GM21723 (cell line): Measurements from ENCODE around the gene ULBP1.
"Not testable (repeated sequence)": the region's sequence is repeated elsewhere in the genome, so short reads cannot be mapped to it uniquely, and the experiment has no call there.

Source experiments
- ATAC-seq: cut with Tn5 transposase; IDR thresholded peaks from one replicate; pipeline ENCODE4 v1.9.1; 2021; ENCODE audit warnings: mild to moderate bottlenecking, moderate library complexity; ENCODE audit not compliant: unreplicated experiment

Gene ULBP1

DNA sequence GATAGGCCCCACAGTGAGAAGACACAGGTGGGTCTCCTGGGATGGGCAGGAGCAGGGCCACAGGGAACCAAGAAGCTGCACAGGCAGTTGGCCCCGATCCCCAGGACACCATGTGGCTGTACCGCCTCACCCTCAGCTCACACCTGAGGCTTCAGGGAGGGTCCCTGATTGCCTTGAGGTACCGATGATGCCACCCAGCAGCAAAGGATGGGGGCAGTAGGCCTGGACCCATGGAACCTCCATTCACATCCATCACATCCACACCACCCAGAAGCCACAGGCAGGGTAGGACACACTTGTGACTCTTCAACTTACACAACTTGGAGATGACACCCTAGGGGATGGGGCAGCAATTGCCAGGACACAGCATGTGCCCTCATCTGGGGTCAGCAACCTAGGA lies 39.9 kb downstream of the ULBP1 start:
- not testable (repeated sequence) for ATAC-seq

DNA sequence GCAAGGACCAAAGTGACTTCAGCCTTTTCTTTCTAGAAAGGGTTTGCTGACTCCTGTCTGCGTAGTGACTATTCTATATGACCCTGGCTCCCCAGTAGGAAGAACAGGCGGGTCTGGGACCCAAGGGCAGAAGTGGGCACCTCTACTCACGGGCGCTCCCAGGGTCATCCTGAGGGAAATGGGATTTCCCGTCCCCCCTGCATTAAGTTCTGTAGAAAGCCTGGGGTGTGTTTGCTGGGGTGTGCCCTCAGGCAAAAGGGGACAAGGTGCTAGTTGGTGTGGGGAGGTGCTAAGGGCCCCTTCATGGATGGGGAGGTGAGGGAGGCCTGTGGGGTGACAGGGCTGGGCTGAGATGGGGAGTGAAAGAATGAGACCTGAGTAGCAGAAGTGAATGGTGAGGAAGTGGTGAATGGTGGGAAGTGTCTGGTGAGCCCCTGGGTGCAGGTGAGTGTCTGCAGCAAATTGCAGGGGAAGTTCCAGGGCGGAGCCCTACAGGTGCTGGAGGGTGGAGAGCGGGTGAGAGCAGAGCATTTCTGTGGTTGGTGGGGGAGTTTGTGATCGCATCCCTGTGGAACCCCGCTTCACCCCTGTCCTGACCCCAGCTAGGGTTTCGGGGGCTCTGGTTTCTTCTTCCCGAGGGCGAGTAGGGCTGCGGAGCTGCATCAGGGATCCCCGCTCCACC lies 40.5 kb downstream of the ULBP1 start:
- peak; percentile 36 for ATAC-seq

- peak; percentile 71 for ATAC-seq
These were observed 41.3 kb downstream of the ULBP1 start for GRCh38 chr6:150004783-150005717.

- ATAC-seq: no peak
These were observed 42.3 kb downstream of the ULBP1 start for GRCh38 chr6:150005761-150006651.

- no peak for ATAC-seq
These were observed 43.3 kb downstream of the ULBP1 start for GRCh38 chr6:150006961-150007464.

DNA sequence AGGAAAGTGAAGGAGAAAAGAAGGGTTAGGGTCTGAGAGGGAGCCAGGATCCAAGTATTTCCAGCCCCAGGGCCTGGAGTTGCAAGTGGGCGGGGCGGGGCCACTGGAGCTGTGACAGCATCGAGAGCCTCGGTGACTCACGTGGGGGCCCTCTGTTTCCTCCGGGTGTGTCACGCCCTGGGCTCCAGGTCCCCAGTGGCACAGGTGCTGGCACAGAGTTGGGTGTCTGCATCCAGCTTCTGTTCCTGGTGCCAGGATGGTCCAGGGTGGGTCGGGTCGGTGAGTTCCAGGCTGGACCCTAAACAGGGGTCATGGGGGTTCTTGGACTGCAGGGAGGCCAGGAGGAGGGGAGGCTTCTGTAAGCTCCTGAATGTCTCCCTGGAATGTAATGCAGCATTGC lies 44.8 kb downstream of the ULBP1 start:
- ATAC-seq: no peak

DNA sequence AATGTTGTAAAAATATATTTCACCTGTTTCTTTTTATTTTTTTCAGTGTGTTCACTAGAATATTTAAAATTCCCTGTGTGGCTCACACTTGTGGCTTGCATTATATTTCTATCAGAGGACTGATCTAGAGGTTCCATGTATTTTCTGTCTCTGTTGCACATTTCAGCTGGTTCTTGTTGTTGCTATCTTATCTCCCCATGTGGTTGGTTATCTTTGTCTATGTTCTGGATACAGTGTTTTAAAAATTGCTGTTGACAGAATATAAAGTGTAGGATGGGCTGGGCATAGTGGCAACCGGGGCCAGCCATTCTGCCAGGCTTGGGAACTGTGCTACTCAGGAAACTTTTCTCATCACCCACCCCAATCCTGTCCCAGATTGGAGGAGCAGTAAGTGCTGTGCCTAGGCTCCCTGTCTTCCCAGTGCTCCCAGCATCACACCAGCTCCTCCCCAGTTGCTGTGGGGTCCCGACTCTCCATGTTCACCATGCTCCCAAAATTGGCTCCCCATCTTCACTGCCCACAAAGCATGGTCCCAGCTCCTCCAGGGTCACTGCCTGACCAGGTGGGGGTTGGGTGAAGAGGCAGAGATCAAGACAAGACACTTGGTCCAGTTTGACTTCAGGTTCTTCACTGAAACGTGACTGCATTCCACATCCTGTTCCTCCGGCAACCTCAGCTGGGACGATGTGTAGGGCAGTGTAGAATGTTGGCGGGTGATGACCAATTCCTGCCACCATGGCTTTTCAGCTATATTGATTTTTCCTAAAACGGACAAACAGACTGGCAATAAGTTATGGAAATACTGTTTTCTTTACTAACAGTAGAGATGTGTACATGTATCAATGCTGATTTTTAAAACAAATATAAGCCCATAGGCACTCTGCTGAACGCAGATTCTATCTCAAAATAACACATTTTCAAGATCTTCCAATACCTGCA lies 49.4 kb downstream of the ULBP1 start:
- not testable (repeated sequence) for ATAC-seq

DNA sequence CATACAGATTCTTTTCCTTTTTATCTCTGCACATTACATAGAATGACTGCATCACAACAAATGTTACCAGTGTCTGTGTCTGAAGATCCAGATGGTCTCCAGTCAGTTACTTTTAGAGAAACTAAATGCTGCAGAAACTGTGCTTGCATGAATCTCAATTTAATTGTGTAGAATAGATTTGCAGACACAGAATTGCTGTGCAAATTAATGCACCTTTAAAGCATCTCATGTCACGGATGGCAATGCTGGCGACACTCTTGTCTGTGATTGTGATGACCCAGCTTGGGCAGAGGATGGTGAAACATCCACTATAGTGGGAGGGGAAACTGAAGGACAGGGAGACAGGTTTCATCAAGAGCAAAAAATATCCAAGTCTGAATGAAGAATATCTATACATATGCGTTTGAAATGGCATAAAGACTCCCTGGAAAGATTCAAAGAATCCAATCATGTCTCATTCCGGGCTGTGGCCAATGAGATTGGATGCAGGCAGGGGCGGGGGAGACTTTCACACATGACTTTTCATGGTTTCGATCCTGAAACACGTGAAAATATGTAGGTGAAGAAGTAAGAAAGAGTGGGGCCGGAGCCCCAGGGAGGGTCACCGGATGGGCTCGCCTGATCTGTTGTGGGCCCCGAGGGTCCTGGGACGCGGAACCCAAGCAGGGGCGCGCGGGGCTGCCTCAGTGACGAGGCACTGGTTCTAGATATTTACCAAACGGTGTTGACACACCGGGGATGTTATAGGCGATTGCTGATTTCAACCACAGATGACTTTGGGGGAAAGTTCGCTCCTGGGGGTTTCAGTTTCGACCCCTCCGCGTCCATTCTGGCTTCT lies 50.3 kb downstream of the ULBP1 start:
- not testable (repeated sequence) for ATAC-seq

- ATAC-seq: not testable (repeated sequence)
These were observed 51.0 kb downstream of the ULBP1 start for GRCh38 chr6:150014623-150015280.

DNA sequence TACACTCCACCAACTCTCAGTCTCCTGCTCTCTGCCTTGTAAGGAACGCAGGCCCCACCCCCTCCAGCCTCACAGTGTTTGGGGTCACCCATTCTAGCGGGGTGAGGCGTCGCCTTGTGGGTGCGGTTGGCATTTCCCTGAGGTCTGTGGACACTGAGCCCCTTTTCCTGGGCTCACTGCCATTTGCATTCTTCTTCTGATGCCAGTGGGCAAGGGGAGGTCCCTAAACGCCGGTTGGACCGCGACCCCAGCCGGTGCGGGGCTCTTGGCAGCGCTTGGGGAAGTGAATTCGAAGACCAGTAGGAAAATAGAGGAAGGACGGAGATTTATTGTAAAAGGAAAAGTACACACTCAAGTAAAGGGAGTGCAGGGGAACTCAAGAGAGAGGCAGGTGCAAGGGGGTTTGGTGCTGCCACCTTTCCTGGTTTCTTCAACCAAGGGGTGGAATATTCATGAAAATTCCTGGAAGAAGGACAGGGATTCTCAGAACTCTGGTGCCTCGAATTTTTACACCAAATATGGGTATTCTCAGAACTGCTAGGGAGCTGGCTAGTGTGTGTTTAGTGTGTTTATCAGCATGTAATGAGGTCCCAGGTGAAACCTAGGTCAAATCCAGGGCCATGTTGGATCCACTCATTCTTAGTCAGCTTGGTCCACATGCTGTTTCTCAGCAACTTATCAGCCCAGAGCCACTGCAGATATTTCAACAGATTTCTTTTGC lies 51.7 kb downstream of the ULBP1 start:
- ATAC-seq: not testable (repeated sequence)

GRCh38 chr6:150016324-150017185 lies 52.8 kb downstream of the ULBP1 start:
- ATAC-seq: peak; percentile 75

GRCh38 chr6:150017186-150017521 lies 53.4 kb downstream of the ULBP1 start:
- ATAC-seq: not testable (repeated sequence)

DNA sequence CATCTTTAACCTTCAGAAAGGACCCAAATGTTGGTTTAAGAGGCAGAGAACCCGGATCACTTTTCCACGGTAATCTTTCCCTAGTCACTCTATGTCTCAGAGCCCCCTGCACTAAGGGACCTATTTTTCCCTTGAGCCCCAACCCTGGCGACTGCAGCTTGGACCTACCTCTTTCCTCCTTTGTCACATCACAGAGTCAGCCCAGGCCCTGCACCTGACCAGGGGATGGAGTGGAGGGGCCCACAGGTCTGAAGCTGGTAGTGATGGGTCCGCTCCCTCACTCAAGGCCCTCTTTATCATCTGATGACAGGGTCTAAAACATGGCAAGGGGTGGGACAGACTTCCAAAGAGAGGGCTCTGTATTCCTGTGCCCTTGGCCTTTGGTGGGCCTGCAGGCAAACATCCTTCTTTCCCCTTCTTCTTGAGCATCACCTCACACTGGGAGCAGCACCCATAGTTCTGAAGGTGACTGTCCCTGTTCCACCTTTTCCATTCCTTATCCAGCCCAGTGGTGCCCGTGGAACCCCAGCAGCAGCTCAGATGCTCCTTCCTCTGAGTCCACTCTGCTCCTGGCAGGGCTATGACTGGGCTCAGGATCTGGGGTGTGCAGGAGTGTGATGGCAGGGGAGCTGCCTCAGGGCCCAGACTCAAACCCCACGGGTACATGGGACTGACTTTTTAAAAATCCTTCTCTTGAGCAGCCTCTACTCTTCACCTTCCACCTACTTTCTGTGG lies 55.3 kb downstream of the ULBP1 start:
- no peak for ATAC-seq

- not testable (repeated sequence) for ATAC-seq
These were observed 58.1 kb downstream of the ULBP1 start for GRCh38 chr6:150021870-150022269.
